H1 (cell line): Measurements from ENCODE around the gene CCDC24. TPM values are rescaled to one million over a fixed set of nuclear protein-coding genes. Genes with fewer than 3 reads are reported as not detected.

Experiments used
- ASH2L ChIP-seq: fragments of 200-600, 300-600 bp; sonication (generic); IDR thresholded peaks from one replicate; pipeline ENCODE4 v1.7.1; 2017; ENCODE audit warnings: low read length
- KDM5A ChIP-seq: fragments of 200-600 bp; IDR thresholded peaks from 2 replicates; pipeline ENCODE4 v1.7.1; 2012; ENCODE audit warnings: mild to moderate bottlenecking, low read length, inconsistent platforms, mixed read lengths
- POU5F1 ChIP-seq: IDR thresholded peaks from 2 replicates; pipeline ENCODE4 v1.6.1; 2011; ENCODE audit warnings: low read depth, mild to moderate bottlenecking, low read length, moderate library complexity
- RAD21 ChIP-seq, 2 experiments: IDR thresholded peaks in 1 of 2; conservative IDR thresholded peaks in 1 of 2; 2 replicates each; pipeline ENCODE4 v1.6.1; 2011; ENCODE audit warnings: low read depth in 2 of 2, low read length in 2 of 2, improper control_type of control experiment in 1 of 2, inconsistent platforms in 1 of 2, mild to moderate bottlenecking in 1 of 2, moderate library complexity in 1 of 2
- RNF2 ChIP-seq: fragments of 200-900, 300-1000 bp; sonication (generic); IDR thresholded peaks from 2 replicates; pipeline ENCODE4 v1.7.1; 2016; ENCODE audit warnings: borderline replicate concordance, low read depth, mild to moderate bottlenecking, antibody characterized with exemption, low read length; ENCODE audit not compliant: poor library complexity, severe bottlenecking; ENCODE audit errors: missing control alignments
- SP2 ChIP-seq: IDR thresholded peaks from 2 replicates; pipeline ENCODE4 v1.6.1; 2012; ENCODE audit warnings: mild to moderate bottlenecking, low read length, inconsistent platforms
- SRF ChIP-seq: IDR thresholded peaks from 2 replicates; pipeline ENCODE4 v1.6.1; 2011; ENCODE audit warnings: mild to moderate bottlenecking, low read depth, low read length, moderate library complexity
- TAF1 ChIP-seq: IDR thresholded peaks from 2 replicates; pipeline ENCODE4 v1.6.1; 2011; ENCODE audit warnings: mild to moderate bottlenecking, low read depth, low read length
- YY1 ChIP-seq: IDR thresholded peaks from 2 replicates; pipeline ENCODE4 v1.6.1; 2011; ENCODE audit warnings: low read depth, mild to moderate bottlenecking, low read length
- polyA plus RNA-seq, 7 experiments: library from polyadenylated mRNA; depleted of rRNA in 3 of 7; stranded (reverse) in 5 of 7; unstranded in 2 of 7; fragments of >200 nt in 5 of 7; fragments of 200-250 nt in 2 of 7; gene quantifications; 1 replicate in 5 of 7; 2 replicates in 1 of 7; 4 replicates in 1 of 7; pipeline versions ENCODE4 v1.2.1 to v1.2.3, GENCODE V29; 2011 to 2013; ENCODE audit warnings: missing spikeins in 2 of 7, mixed read lengths in 2 of 7
- total RNA-seq: library from RNA; stranded (reverse); fragmentation: NEBNext Ultra II Directional; extraction: Animal tissue kit (Norgen Biotek cat#: 25700); gene quantifications from 2 replicates; pipeline ENCODE4 v1.2.1, GENCODE V29; 2021
- TF ChIP-seq, protein P1 (sequence below): IDR thresholded peaks from 2 replicates; pipeline ENCODE4 v1.6.1; 2012; ENCODE audit warnings: inconsistent platforms
- TF ChIP-seq, protein P2 (sequence below): IDR thresholded peaks from 2 replicates; pipeline ENCODE4 v1.6.1; 2012; ENCODE audit warnings: inconsistent platforms

The CCDC24 gene
- total and polyA plus RNA-seq, 2 of the 8 experiments (the other 6 are each of a cell fraction or from before 2014, with no cell fraction given): 11.2 to 11.4 TPM

DNA sequence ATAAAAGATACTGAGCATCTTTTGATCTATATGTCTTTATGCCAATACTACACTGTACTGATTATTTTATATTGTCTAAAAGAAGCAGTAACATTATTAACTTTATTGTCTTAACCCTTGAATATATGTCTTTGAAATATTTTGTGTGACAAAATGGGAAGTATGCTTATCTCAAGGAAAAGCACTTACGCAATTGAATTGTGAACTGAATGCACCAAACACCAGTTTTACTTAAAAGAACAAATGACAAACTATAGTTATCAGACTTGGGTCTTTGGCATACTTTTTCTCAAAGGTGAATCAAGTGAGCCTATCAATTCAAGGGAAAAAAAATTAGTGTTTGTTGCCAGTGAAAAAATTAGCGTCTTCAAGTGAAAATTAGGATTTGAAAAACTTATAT lies 49.0 kb downstream of the CCDC24 start (continued):
- TF ChIP-seq RNF2: no peak
- TF ChIP-seq KDM5A: no peak
- TF ChIP-seq TAF1: no peak
- no peak for TF ChIP-seq ASH2L
- TF ChIP-seq, protein P1, sequence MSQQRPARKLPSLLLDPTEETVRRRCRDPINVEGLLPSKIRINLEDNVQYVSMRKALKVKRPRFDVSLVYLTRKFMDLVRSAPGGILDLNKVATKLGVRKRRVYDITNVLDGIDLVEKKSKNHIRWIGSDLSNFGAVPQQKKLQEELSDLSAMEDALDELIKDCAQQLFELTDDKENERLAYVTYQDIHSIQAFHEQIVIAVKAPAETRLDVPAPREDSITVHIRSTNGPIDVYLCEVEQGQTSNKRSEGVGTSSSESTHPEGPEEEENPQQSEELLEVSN: no peak
- no peak for TF ChIP-seq SP2
- no peak for TF ChIP-seq POU5F1
- TF ChIP-seq YY1: no peak
- TF ChIP-seq RAD21 (IDR thresholded peaks at IDR 0.05 in 1 of 2, conservative IDR thresholded peaks at IDR 0.05 in 1 of 2; ENCODE audit: low read depth in 2 of 2, low read length in 2 of 2): no peak
- TF ChIP-seq, protein P2, sequence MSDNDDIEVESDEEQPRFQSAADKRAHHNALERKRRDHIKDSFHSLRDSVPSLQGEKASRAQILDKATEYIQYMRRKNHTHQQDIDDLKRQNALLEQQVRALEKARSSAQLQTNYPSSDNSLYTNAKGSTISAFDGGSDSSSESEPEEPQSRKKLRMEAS: no peak
- TF ChIP-seq SRF: no peak
